HG03342 (cell line): ENCODE results near the gene SEC14L1.
"Not testable (repeated sequence)": the region's sequence is repeated elsewhere in the genome, so short reads cannot be mapped to it uniquely, and the experiment has no call there.

Experiments
- ATAC-seq: cut with Tn5 transposase; IDR thresholded peaks from one replicate; pipeline ENCODE4 v1.9.1; 2021; ENCODE audit warnings: mild to moderate bottlenecking, moderate library complexity; ENCODE audit not compliant: unreplicated experiment

Gene SEC14L1

DNA sequence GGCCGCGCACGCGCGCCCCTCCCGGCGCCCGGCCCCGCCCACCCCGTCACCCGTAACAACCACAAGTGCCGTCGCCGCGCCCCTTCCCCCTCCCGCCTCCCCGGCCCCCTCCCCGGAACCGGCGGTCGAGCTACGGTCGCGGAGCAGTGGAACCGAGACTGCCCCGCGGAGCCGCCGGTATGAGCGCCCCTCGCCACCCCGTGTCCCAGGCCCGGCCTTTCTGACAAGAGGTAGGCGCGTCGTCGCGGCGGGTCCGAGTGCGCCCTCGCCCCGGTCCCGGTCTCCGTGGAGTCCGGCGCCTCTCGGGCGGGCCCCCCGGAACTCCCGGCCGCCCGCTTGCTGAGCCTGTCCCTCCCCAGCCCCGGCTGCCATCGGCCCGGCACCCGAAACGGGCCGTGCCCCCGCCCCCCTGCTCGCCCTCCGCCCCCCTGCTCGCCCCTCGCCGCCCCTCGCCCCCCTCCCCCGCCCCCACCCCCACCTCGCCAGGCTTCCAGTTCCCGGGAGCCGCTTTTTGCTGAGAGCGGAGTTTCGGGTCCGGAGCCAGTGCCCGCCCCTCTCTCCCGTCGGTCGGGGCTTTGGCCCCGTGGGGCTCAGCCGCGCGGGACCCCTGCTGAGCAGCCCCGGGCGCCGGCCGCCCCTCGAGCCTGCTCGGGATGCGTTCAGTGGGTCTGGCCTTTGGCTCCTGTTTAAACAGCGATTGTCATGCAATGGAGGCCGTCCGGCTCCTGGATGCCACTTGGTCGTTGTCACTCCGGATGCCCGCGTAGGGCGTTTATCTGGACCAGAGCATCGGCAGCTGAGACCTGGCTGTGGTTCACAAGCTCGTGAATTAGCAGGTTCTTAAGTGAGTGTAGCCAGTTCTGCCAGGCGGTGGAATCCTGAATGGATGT lies at the start of gene SEC14L1:
TSS of gene SEC14L1 (plus strand) at position 92 of the 890 bp plus-strand sequence. CDS start 2,628 bp downstream, outside the sequence.
- peak; percentile 33 for ATAC-seq

- no peak for ATAC-seq
Observed at GRCh38 chr17:77092025-77092424, 48.7 kb upstream of the SEC14L1 start.

- no peak for ATAC-seq
Observed at GRCh38 chr17:77095461-77095860, 45.3 kb upstream of the SEC14L1 start.

- no peak for ATAC-seq
Observed at GRCh38 chr17:77096570-77097214, 44.1 kb upstream of the SEC14L1 start.

DNA sequence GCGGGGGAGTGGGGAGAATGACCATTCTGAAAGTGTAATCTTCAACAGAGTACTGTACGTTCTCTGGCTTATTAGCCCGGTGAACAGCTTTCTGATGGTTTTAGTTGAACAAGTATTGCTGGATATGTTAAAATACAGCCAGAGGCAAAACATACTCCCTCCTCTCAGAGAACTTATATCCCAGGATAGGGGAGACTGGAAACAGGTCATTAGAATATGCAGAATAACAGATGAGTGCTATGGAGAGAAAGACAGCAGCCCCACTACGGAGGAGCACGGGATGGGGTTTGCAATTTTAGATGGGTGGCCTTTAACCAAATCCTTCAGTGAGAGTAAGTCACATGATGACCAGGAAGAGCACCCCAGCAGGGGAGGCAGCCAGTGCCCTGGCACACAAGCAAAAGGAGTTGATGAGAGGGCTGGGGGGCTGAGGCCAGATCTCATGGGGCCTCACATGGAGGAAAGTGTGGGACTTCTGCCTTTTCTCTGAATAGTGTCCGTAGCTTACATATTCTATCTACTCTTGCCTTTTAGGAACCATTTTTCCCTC lies 43.1 kb upstream of the SEC14L1 start:
- no peak for ATAC-seq

GRCh38 chr17:77098884-77099545 lies 41.8 kb upstream of the SEC14L1 start:
- ATAC-seq, result no peak

DNA sequence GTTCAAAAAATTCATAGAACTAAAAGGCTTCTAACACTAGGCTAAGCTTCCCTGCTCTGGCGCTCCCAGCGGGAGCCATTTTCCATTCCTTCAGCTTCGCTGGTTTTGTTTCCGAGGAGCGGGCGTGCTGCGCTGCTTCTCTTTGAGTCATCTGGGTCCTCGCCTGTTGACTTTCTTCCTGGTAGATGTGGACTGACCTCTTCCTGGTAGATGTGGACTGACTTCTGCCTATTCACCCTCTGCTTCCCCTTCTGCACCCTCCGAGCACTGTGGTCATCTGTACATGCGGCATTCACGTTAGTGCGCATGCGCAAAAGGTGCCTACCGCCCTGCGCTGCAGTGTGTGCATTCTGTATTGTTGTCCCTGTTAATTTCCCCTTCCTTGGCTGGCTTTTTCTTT lies 40.8 kb upstream of the SEC14L1 start:
- ATAC-seq, result no peak

- ATAC-seq, result no peak
Observed at GRCh38 chr17:77101521-77102410, 39.0 kb upstream of the SEC14L1 start.

DNA sequence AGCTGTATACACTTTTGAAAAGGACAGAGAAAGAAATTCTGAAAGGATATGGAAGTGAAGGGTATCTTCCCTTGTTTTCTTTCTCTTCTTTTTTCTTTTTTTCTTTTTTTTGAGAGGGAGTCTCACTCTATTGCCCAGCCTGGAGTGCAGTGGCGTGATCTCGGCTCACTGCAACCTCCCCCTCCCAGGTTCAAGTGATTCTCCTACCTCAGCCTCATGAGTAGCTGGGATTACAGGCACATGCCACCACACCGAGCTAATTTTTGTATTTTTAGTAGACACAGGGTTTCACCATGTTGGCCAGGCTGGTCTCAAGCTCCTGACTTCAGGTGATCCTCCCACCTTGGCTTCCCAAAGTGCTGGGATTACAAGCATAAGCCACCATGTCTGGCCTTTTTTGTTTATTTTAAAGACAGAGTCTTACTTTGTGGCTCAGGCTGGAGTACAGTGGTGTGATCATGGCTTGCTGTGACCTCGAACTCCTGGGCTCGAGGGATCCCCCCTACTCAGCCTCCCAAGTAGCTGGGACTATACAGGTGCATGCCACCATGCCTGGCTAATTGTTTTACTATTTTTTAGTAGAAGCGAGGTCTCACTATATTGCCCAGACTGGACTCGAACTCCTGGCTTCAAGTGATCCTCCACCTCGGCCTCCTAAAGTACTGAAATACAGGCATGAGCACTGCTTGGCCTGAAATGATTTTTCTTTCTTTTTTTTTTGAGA lies 38.2 kb upstream of the SEC14L1 start:
- not testable (repeated sequence) for ATAC-seq

GRCh38 chr17:77105706-77106105 lies 35.1 kb upstream of the SEC14L1 start:
- ATAC-seq, result no peak

DNA sequence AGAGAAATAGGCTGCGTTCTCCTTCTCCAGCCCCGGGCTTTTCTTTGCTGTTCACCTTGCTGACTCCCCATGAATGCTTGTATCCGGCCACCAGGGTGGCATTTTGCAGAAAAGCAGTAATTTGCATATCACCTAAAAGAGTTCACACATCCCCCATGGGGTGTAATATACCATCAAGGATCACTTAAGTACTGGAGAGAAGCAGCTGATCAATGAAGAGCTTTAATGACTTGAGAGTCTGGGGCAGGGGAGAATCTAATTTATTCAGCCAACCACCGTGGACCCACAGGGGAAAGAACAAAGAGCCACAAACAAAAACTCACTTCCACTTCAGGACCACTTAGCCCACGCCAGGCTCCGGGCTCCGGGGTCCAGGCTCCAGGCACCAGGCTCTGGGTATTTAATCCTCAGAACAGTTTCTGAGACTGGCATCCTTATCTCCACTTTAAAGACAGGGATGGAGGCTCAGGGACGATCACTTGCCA lies 33.9 kb upstream of the SEC14L1 start:
- peak; percentile 40 for ATAC-seq

GRCh38 chr17:77107506-77108433 lies 33.0 kb upstream of the SEC14L1 start:
- ATAC-seq, result peak; percentile 59

DNA sequence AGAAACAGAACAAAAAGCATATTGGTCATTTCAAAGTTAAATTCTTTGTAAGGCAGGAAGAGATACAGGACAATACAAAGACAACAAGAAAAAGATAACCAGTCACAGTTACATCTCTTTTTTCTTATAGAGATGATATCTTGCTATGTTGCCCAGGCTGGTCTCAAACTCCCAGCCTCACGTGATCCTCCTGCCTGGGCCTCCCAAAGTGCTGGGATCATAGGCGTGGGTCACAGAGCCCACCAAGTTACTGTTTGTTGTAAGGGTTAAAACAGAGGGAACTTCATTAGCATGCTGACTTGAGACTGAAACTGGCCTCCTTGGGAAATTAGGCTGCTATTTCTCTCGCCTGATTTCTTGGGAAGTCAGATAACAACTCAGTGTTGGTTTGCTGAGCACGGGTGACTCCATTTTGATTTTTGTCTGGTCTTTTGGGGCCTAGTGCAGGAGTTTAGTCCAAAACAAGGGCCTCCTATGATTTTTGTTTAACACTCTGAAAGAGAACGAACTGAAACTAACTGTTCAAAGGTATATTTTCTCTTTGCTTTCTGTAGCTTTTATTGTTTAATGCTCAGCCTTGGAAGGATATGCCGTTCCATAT lies 31.5 kb upstream of the SEC14L1 start:
- no peak for ATAC-seq

GRCh38 chr17:77109764-77110359 lies 30.9 kb upstream of the SEC14L1 start:
- ATAC-seq, result no peak

- not testable (repeated sequence) for ATAC-seq
Observed at GRCh38 chr17:77111165-77111933, 29.4 kb upstream of the SEC14L1 start.

DNA sequence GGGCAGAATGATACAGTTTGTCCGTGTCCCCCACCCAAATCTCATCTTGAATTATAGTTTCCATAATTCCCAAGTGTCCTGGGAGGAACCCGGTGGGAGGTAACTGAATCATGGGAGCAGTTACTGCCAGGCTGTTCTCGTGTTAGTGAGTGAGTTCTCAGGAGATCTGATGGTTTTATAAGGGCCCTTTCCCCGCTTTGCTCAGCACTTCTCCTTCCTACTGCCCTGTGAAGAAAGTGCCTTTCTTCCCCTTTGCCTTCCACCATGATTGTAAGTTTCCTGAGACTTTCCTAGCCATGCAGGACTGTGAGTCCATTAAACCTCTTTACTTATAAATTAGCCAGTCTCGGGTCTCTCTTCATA lies 28.9 kb upstream of the SEC14L1 start:
- ATAC-seq, result no peak

GRCh38 chr17:77115510-77115909 lies 25.3 kb upstream of the SEC14L1 start:
- ATAC-seq, result no peak
